Occipital lobe (tissue), 2 donors: ENCODE data around the gene PEX26. TPM values are rescaled to one million over a fixed set of nuclear protein-coding genes. Genes with fewer than 3 reads are reported as not detected.
"Not testable (repeated sequence)": the region's sequence is repeated elsewhere in the genome, so short reads cannot be mapped to it uniquely, and the experiment has no call there.

Experiments
- DNase-seq: peaks from one replicate; lab custom pipeline; 2025; lab: John Stamatoyannopoulos, UW
- total RNA-seq: library from RNA; depleted of rRNA; stranded (reverse); fragments of >200 nt; gene quantifications from one replicate; pipeline ENCODE4 v1.2.3, GENCODE V29; 2014

Gene PEX26
- total RNA-seq, 1 donor from 2014 or later, result 15.6 TPM

DNA sequence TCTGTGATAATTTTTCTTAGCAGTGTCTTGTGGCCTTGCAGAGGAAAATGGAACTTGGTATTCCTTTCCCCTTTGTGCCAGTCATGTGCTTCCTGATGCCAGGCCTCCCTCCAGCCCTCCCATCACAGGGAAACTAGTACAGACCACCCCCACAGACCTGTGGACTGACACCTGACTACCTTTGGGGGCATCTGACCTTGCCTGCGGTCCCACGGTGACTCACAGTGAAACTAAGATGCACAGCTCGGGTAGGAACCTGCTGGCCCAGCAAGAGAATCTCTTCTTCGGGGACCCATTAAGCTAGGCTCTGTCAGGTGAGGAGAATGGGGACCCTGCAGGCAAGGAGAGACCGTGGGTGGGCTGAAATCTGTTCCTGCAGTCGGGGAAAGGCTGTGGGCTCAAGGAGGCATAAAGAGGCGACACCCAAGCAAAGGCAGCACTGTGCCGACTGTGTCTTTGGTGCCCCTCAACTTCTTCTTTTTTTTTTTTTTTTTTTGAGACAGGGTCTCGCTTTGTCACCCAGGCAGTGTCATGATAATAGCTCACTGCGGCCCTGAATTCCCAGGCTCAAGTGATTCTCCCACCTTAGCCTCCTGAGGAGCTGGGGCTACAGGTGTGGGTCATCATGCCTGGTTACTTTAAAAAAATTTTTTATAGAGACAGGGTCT is 20.8 kb upstream of the PEX26 start:
- no peak for DNase-seq

DNA sequence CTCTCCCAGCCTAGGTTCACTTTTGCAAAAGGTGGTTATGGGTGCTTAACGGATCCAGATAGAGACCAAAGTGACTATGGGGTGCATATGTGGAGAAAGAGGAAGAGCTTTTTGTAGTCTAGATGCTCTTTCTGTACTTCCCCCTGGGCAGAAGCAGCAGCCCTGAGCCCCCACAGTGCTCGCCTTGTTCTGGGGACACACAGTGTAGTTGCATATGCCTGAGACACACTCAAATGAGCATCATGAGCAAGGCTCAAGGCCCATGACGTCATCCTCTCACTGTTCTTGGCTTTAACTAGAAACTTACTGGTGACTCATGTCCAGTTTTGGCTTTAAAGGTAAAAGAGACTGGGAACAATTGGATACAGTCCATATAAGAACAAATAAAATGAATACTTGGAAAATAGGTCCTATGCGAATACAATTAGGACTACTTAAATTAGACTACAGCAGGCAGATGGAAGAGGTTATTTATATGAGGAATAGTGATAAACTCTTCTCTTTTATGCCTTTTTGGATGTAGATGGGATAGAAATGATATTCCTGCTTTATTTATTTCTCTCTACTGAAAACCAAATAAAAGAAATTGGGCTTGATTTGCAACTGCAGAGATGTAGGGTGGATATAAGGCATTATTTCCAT is 20.1 kb upstream of the PEX26 start:
- peak; percentile 50 for DNase-seq

DNA sequence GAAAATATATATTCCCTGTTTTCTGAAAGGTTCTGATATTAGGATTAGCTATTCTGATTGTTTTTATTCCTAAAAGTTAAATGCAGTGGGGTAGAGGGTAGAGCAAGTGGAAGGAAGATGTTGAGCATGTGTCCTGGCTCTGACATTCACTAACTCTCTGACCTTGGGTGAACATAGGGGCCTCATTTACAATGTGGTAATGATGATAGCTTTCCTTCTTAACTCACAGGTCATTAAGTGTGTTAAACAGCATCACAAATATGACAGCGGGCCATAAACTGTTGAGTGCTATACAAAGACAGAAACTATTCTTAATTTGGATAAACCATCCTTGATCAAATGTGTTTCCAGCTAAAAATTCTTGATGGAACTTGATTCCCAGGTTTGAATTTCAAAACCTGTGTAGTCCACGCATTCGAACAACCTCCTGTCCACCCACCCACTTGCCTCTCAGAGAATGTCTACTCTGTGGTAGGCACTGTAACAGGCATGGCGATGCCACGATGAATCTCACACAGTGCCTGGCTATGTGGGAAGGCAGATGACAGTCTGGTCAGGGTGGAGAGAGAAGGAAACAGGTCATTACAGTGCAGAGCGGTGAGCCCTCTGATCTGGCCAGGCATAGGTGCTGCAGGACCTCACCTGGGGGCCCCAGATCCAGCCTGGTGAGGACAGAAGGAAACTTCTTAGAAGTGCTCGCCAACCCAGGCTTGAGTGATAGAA is 19.3 kb upstream of the PEX26 start:
- DNase-seq, result no peak

DNA sequence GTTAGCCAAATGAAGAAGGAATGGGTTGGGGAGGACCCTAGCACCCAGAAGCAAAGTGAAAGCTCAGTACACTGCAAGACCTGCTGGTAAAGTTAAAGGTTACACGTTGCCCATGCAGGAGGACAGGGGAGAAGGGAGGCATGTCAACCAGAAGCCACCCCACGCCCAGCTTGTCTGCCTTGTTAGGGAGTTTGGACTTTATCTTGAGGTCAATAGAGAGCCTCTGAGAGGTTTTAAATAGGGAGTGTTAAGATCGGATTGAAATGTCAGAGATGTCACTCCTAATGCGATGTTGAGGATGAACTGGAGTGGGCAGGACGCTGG is 18.7 kb upstream of the PEX26 start:
- no peak for DNase-seq

DNA sequence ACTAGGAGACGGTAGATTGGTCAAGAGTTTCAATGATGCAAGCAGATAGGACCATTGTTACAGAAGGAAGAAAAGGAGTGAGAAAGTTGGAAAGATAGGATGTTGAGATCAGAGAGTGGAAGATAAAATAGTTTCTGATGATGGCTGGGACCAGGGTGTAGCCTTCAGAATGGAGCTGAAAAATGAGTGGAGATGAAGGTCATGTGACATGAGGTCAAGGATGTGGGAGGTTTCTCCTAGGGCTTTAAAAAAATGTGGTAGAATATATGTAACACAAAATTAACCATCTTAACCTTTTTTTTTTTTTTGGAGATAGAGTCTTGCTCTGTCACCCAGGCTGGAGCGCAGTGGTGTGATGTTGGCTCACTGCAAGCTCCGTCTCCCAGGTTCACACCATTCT is 18.3 kb upstream of the PEX26 start:
- no peak for DNase-seq

DNA sequence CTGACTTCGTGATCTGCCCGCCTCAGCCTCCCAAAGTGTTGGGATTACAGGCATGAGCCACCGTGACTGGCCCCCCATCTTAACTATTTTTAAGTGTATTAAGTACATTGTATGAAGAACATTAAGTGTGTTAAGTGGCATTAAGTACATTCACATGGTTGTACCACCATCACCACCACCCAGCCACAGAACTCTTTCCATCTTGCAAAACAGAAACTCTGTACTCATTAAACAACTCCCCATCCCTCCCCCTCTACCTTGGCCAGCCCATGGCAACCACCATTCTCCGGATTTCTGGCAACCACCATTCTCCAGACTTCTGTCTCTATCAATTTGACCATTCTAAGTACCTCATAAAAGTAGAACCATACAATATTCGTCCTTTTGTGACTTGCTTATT is 17.8 kb upstream of the PEX26 start:
- no peak for DNase-seq

DNA sequence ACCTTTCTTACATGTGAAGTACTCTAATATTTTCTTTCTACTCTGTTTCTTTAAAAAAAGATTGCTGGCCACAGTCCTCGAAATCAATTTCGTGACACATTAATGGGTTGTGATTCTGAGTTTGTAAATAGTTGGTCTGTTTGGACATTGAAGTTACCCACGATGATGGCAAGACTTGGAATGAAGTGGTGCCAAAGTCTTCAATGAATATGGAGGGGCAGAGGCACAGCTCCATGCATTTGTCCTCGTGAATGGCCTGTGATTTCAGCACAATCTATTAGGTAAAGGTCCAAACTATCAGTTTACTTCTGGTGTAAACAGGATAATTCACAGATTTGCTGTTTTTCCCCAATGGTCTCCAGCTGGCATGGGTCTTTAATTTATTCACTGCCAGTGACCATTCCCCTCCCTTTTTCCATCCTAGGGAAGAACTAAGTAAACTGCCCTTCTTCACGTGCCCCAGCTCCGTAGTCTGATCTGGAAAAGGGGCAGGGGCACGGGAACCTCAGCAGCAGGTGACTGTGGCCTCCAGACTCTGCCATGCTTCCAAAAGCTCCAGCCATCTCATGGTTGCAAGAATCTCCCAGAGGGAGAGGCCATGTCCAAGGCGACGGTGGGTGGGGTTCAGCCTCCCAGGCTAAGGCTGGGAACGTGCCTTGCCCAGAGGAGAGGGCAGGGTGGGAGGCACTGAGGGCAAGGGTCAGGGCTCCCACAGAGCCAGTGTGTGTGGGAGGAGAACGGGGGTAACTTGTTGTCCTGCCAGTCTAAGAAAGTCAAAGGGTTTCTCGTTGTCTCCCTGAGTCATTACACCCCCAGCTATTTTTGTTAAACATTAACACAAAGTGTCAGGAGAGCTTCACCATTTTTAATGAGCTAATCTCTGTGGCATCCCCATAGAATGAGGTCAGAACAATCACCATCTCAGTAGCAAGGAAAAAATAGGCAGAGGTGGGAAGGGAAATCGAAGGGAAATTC is 16.9 kb upstream of the PEX26 start:
- DNase-seq, result no peak

DNA sequence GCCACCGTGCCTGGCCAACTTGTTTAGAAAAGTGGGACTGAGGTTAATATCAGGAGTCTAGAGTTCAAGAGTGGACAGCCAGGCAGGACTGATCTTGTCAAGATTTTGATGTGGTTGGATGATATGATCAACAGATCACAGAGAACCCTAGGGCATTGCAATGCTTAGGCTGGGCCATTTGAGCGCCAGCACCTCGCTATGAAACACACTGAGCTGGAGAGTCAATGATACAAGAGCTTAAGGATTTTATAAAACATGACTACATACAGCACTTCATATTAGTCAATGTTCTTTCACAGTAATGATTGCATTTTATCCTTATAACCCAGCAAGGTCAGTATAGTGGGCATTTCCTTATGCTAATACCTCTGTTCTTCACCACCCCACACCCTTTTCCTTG is 15.4 kb upstream of the PEX26 start:
- DNase-seq, result no peak

DNA sequence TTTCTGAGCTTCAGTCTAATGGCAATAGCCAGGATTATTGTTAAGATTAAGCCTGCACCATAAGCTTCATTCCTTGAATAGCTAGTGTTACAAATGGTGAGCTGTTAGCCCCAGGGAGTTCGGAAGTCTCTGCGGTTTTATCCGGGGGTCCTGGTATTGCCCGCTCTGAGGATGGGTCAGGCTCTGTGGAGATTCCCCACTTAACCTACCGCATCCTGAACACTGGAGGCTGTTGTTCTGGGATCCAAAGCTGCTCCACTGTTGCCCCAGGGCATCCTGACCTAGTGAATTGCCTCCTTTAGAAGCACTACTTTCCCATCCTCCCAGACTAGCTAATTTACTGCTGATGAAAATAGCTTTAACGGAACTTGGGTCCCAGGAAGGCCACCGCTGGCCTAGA is 14.5 kb upstream of the PEX26 start:
- DNase-seq, result no peak

DNA sequence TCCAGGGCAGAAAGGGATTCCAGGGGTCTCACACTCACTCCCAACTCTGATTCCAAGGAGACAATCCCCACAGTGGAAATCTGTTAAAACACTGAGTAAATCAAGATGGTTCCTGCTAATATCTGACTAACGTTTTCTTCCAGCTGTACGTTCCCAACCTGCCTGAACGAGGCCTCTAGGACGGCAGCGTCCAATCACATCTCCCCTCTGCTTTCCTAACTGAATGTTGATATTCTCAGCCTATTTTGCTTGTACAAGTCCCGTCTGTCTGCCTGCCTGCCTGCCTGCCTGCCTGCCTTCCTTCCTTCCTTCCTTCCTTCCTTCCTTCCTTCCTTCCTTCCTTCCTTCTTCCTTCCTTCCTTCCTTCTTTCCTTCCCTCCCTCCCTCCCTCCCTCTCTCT is 14.1 kb upstream of the PEX26 start:
- not testable (repeated sequence) for DNase-seq

DNA sequence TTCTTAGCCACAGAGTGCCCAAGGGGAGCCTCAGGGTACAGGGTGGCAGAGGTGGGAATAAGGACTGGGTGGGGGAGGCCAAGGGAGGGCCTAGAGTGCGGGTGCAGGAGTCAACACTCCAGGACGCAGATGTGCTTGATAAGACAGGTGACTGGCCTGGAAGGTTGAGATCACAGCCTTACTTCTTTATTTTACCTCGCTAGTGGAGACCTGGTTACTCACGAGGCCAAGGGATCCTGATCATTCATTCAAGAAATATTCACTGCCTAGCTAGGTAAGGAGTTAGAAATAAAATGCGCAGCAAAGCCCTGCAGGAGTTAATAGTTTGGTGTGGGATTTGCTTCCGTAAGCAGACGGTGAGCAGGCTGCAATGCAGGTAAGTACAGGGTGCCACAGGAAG is 13.2 kb upstream of the PEX26 start:
- DNase-seq, result no peak

DNA sequence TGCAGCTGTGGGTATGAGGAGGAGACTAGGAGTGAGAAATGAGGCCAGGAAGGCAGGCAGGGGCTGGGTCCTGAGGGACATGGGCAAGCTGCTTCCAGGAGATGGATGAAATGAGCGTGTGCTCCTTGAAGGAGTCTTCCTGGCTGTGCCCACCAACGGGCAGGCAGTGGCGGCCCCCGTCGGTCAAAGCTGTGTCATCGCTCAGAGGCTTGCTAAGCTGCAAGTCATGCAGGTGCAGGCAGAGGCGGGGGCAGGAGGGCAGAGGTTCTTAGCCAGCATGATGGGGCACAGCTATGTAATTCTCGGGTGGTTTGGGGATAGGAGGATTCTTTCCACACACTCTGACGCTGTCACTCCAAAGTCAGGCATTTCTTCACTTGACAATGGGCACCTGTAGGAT is 12.5 kb upstream of the PEX26 start:
- DNase-seq, result no peak

DNA sequence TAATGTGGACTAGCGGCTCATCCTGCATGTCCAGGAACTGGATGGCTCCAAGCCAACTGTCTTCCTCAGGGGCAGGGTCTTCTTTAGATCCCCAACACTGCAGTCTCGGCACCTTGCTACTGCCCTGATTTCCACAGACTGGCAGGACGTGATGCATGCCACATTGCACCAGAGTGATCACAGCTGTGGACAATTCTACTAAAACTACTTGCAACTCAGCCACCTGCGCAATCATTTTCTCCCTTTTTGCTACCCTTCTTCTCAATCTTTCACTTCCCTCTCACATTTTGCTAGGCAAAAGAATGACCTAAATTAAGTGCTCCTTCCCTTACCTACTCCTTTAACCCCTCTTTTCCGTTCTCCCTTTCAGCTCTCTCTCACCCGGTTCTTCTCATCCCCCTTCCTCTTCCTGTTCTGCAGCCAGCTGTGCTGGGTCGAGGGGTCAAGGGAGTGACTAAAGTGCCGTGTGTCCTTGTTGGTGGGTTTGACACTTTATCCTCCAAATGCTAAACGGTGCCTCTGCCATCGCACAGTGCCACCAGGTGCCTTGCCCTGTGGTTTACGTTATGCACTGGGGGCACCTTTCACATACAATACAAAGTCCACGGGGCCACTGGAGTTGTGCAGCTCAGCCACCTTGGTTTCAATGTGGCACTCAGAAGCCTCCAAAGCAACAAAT is 11.5 kb upstream of the PEX26 start:
- no peak for DNase-seq

DNA sequence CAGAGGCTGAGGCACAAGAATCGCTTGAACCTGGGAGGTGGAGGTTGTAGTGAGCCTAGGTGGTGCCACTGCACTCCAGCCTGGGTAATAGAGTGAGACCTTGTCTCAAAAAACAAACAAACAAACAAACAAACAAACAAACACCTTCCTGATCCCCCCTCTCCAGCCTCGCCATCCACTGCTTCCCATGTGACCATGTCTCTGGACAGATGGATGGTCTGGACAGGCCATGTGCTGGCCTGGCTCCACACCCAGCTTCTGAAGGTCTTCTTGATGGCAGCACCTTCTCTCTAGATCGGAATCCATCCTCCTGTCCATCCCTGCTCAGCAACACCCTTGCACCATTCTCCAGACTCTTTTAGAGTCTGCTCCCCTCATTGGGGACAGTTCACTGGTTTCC is 10.7 kb upstream of the PEX26 start:
- no peak for DNase-seq

DNA sequence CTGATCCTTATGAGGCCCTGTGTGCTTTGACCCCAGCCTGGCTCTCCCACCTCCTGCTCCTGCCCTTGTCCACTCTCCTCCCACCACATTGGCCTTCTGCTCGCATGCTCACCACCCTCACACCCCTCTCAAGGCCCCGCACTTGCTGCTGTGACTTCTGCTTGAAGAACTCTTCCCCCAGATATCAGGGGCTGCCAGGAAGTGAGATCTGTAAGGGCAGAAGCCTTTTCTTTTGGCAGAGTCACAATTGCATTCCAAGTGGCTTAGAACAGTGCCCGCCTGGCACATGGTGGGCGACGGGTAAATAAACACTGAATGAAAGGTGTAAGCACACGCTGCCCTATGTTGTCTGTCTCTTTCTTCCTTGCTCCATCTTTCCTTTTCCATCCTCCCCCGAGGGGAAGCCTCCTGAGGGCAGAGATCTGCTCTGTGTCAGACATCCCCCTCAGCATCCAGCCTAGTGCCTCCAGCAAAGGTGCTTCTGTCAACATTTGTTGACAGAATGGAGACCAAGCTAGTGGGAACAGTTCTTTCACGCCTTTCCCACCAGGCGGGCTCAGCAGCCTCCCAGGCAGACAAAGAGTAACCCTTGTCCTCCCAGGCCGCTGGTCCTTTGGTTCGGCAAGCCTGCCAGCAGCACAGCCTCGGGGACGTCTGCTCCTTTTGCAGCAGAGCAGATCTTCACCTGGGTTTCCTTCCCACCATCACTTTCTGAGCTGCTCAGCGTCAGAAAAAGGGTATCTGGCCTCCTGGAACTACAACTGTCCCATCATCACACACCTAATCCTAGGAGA is 10.0 kb upstream of the PEX26 start:
- DNase-seq, result no peak

DNA sequence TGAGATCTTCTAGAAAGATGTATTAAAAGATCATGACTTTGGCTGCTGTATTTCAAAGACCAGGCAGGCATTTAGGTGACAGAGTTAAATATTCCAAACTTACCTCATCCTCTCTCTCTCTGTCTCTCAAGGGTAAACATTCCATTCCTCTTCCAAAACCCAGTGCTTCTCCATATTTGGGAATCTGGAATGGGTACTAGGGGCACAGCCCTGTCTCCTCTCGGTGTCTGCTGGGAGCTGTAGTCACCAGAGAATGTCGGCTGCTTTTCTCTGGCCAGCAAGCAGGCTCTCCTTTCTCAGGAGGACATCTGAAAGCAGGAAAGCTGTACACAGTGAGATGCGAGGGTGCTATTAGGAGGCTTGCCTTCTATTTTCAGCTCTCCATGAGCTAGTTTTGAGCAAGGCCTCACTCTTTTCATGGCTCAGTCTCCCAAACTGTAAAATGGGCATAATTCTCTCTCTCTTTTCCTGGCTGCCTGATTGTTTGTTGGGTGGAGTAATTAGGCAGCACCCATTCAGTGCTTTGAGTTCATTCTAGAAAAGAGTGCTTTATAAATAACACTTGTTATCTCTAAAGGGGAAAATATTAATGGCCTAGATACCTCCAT is 9.3 kb upstream of the PEX26 start:
- no peak for DNase-seq

DNA sequence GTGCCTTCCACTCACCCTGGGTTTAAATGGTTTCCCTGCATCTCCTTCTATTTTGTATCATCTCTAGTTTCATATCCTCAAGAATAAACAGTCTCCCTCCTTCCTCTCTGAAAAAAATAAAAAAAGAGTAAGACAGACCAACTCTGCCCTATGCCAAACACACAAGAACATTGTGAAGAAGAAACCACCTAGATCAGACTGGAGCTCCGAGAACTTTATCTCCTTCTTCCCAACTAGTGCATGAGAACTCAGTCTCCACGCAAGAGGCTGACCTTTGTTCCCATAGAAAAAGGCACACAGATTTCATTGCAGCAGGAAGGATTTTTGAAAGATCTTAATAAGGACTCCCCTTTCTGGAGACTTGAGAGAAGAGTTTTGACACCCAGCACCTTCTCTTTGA is 8.7 kb upstream of the PEX26 start:
- DNase-seq, result no peak

DNA sequence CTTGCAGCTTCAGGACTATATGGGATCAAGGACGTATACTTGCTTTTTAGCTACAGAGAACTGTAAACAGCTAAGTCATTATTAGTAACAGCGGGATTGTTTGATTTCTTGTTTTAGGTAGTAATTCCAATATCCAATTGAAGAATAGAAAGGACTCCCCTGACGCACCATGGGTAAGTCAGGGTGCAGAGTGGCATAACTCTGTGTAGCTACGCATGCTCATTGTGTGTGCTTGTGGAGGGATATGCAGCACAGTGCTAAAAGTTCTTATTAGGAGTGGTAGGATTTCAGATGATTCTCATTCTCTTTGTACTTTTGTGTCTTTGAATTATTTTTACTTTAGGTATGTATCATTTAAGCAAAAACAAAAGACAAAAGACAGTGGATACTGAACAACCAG is 7.7 kb upstream of the PEX26 start:
- no peak for DNase-seq

DNA sequence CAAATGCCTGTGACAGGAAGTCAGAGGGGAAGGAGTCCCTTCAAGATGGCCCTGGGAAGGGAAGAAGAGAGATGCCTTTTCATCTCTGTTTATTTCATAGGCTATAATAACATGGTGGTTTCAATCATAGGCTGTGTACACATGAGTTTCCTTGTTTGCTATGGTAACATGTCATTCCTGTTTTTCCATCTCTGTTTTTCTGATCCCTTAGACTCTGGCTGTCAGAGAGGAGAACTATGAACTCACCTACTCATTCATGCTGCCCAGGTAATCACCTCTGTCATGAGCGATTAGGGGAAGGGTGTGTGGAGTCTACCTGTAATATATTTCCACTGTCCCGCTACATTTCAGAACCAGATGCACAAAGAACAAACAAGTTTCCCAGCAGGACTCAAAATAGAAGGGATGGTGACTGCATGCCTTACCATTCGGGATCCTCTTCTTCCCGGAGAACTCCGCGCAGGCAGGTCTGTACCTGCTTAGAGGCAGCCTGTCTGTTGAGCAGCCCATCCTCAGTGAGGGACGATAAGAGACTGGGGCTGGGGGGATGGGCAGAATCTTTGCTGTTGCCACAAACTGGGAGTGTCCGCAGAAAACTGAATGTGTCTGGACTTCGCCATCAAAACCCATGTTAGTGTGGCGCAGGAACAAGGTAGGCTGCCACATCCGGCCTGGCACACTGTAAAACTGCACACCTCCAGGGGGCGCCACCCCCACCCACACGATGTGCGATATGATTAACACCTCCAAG is 7.1 kb upstream of the PEX26 start:
- DNase-seq, result no peak
